Calu3 (cell line): ENCODE measurements around the gene NR2F1-AS1. TPM values are rescaled to one million over a fixed set of nuclear protein-coding genes. Genes with fewer than 3 reads are reported as not detected.
"Not testable (repeated sequence)": the region's sequence is repeated elsewhere in the genome, so short reads cannot be mapped to it uniquely, and the experiment has no call there.

Experiments used
- BruUV-seq: library from RNA; stranded (reverse); fragments of 400-500 nt; replicated peaks from 2 replicates; lab custom pipeline; 2021; lab: Mats Ljungman, UMichigan
- CTCF ChIA-PET: fragments of 300-600 bp; sonication (Branson Sonifier 250); formaldehyde crosslinking; loops from one replicate; lab custom pipeline; 2022; ENCODE audit warnings: antibody characterized with exemption; lab: Charles Lee
- DNase-seq: peaks from one replicate; pipeline ENCODE4 v3.0.0; 2022
- H3K27ac Mint-ChIP-seq: one replicate; pipeline ENCODE4 v1.8.0; 2022; ENCODE audit warnings: mixed read lengths; ENCODE audit not compliant: unreplicated experiment
- H3K27me3 Mint-ChIP-seq: one replicate; pipeline ENCODE4 v1.8.0; 2022; ENCODE audit warnings: mixed read lengths; ENCODE audit not compliant: unreplicated experiment
- H3K36me3 Mint-ChIP-seq: one replicate; pipeline ENCODE4 v1.8.0; 2022; ENCODE audit warnings: mild to moderate bottlenecking, moderate library complexity, mixed read lengths; ENCODE audit not compliant: insufficient read depth, unreplicated experiment
- H3K4me1 Mint-ChIP-seq: one replicate; pipeline ENCODE4 v1.8.0; 2022; ENCODE audit warnings: mild to moderate bottlenecking, low read depth, mixed read lengths; ENCODE audit not compliant: unreplicated experiment
- H3K4me3 Mint-ChIP-seq: one replicate; pipeline ENCODE4 v1.8.0; 2022; ENCODE audit warnings: mild to moderate bottlenecking, low read depth, moderate library complexity, mixed read lengths; ENCODE audit not compliant: unreplicated experiment
- H3K9me3 Mint-ChIP-seq: one replicate; pipeline ENCODE4 v1.8.0; 2022; ENCODE audit warnings: low read depth, mixed read lengths; ENCODE audit not compliant: unreplicated experiment
- CTCF ChIP-seq: fragments of 200-600 bp; IDR thresholded peaks from one replicate; pipeline ENCODE4 v1.8.0; 2022; ENCODE audit warnings: antibody characterized with exemption; ENCODE audit not compliant: unreplicated experiment
- intact Hi-C: fragments of 100-400 bp; cut with micrococcal nuclease; formaldehyde crosslinking; loops from one replicate; pipeline ENCODE4 v1.10.0; 2022; ENCODE audit not compliant: unreplicated experiment
- total RNA-seq: library from RNA; stranded (reverse); gene quantifications from 2 replicates; pipeline ENCODE4 v1.2.3, GENCODE V29; 2022

NR2F1-AS1 gene
- total RNA-seq, 1 experiment from 2014 or later: 20.9 TPM

GRCh38 chr5:93476251-93476742, 104.7 kb downstream of the NR2F1-AS1 start:
- Mint-ChIP-seq H3K27ac (no peak overlapping the region), H3K36me3 (no peaks in the 10 kb centered on the region), H3K4me1 (peaks cover 7% of the 10 kb centered on the region), H3K9me3 (peaks cover 6% of the 10 kb centered on the region), H3K4me3 (no peak overlapping the region), H3K27me3 (no peaks in the 10 kb centered on the region)
- no peak for TF ChIP-seq CTCF
- no peak for DNase-seq
- intact Hi-C loops: no loop called here
- CTCF ChIA-PET: no interaction called here
- no TSS peak for BruUV-seq

- no peak for DNase-seq
- no peak overlapping the region for H3K27ac Mint-ChIP-seq
- no peaks in the 10 kb centered on the region for H3K27me3 Mint-ChIP-seq
- intact Hi-C loops: no loop called here
- BruUV-seq: no TSS peak
- peaks cover 12% of the 10 kb centered on the region for H3K9me3 Mint-ChIP-seq
- CTCF ChIA-PET: no interaction called here
- H3K4me1 Mint-ChIP-seq: no peaks in the 10 kb centered on the region
- H3K36me3 Mint-ChIP-seq: no peaks in the 10 kb centered on the region
- no peak for TF ChIP-seq CTCF
- no peak overlapping the region for H3K4me3 Mint-ChIP-seq
Measured at GRCh38 chr5:93462916-93463315, 118.1 kb downstream of the NR2F1-AS1 start.

- no TSS peak for BruUV-seq
- Mint-ChIP-seq H3K36me3 (no peaks in the 10 kb centered on the region), H3K9me3 (peaks cover 9% of the 10 kb centered on the region), H3K27ac (no peak overlapping the region), H3K4me3 (no peak overlapping the region), H3K27me3 (no peaks in the 10 kb centered on the region), H3K4me1 (no peaks in the 10 kb centered on the region)
- CTCF ChIA-PET: no interaction called here
- intact Hi-C loops: no loop called here
- DNase-seq: no peak
- TF ChIP-seq CTCF: no peak
Measured at GRCh38 chr5:93461756-93462155, 119.3 kb downstream of the NR2F1-AS1 start.

- no peak overlapping the region for H3K27ac Mint-ChIP-seq
- DNase-seq: no peak
- no peak overlapping the region for H3K4me3 Mint-ChIP-seq
- H3K4me1 Mint-ChIP-seq: no peaks in the 10 kb centered on the region
- CTCF ChIA-PET: no interaction called here
- BruUV-seq: no TSS peak
- H3K27me3 Mint-ChIP-seq: no peaks in the 10 kb centered on the region
- H3K36me3 Mint-ChIP-seq: no peaks in the 10 kb centered on the region
- TF ChIP-seq CTCF: no peak
- H3K9me3 Mint-ChIP-seq: peaks cover 9% of the 10 kb centered on the region
- intact Hi-C loops: no loop called here
Measured at GRCh38 chr5:93460286-93460685, 120.7 kb downstream of the NR2F1-AS1 start.

GRCh38 chr5:93456796-93457195, 124.2 kb downstream of the NR2F1-AS1 start:
- DNase-seq, H3K4me3 Mint-ChIP-seq, H3K9me3 Mint-ChIP-seq, H3K27me3 Mint-ChIP-seq, H3K4me1 Mint-ChIP-seq, intact Hi-C loops, H3K27ac Mint-ChIP-seq, CTCF ChIA-PET, BruUV-seq, H3K36me3 Mint-ChIP-seq: not testable (repeated sequence)
